Activated CD4-positive, alpha-beta T cell treated with anti-CD3 and anti-CD28 coated beads, Interleukin-2, amount 10 ng/mL, durations not matched to agents 24 days and 14 days (primary cell): ENCODE results near the gene PRR19. TPM values are rescaled to one million over a fixed set of nuclear protein-coding genes. Genes with fewer than 3 reads are reported as not detected.

Experiments used
- DNase-seq: peaks from one replicate; pipeline ENCODE4 v3.0.0; 2022
- H3K27ac Mint-ChIP-seq: one replicate; pipeline ENCODE4 v1.8.0; 2022; ENCODE audit warnings: mild to moderate bottlenecking, mixed read lengths
- H3K27me3 Mint-ChIP-seq: one replicate; pipeline ENCODE4 v1.8.0; 2022; ENCODE audit warnings: mixed read lengths
- H3K36me3 Mint-ChIP-seq: one replicate; pipeline ENCODE4 v1.8.0; 2022; ENCODE audit warnings: low read depth, mild to moderate bottlenecking, mixed read lengths
- H3K4me1 Mint-ChIP-seq: one replicate; pipeline ENCODE4 v1.8.0; 2021; ENCODE audit warnings: mixed read lengths
- H3K4me3 Mint-ChIP-seq: one replicate; pipeline ENCODE4 v1.8.0; 2022; ENCODE audit warnings: mild to moderate bottlenecking, moderate library complexity, mixed read lengths
- H3K9me3 Mint-ChIP-seq: one replicate; pipeline ENCODE4 v1.8.0; 2021; ENCODE audit warnings: mixed read lengths
- intact Hi-C: fragments of 100-400 bp; cut with micrococcal nuclease; formaldehyde crosslinking; loops from one replicate; pipeline ENCODE4 v1.15.1; 2023
- total RNA-seq: library from RNA; stranded (reverse); gene quantifications from 2 replicates; pipeline ENCODE4 v1.2.3, GENCODE V29; 2022

Gene PRR19
- total RNA-seq, 1 donor from 2014 or later: 1.6 TPM

- H3K4me1 Mint-ChIP-seq: peaks cover 8% of the 10 kb centered on the region
- no peak overlapping the region for H3K27ac Mint-ChIP-seq
- H3K4me3 Mint-ChIP-seq: no peak overlapping the region
- peak; percentile 82 for DNase-seq
- intact Hi-C loops: no loop called here
- H3K27me3 Mint-ChIP-seq: no peaks in the 10 kb centered on the region
- H3K36me3 Mint-ChIP-seq: peaks cover 31% of the 10 kb centered on the region
- H3K9me3 Mint-ChIP-seq: no peaks in the 10 kb centered on the region
Measured at GRCh38 chr19:42290523-42291434, 11.2 kb upstream of the PRR19 start.

GRCh38 chr19:42291435-42291810, 10.5 kb upstream of the PRR19 start:
- Mint-ChIP-seq H3K27ac (no peak overlapping the region), H3K36me3 (peaks cover 28% of the 10 kb centered on the region), H3K4me3 (no peak overlapping the region), H3K4me1 (peaks cover 4% of the 10 kb centered on the region), H3K27me3 (no peaks in the 10 kb centered on the region), H3K9me3 (no peaks in the 10 kb centered on the region)
- no peak for DNase-seq
- intact Hi-C loops: no loop called here

- peak overlapping the region; percentile 32 for H3K27ac Mint-ChIP-seq
- no peak for DNase-seq
Measured at GRCh38 chr19:42292042-42292960, 9.6 kb upstream of the PRR19 start.

GRCh38 chr19:42292963-42293362, 9.0 kb upstream of the PRR19 start:
- Mint-ChIP-seq H3K27me3 (no peaks in the 10 kb centered on the region), H3K9me3 (no peaks in the 10 kb centered on the region), H3K4me1 (peaks cover 4% of the 10 kb centered on the region), H3K36me3 (peaks cover 25% of the 10 kb centered on the region), H3K27ac (no peak overlapping the region), H3K4me3 (no peak overlapping the region)
- DNase-seq: no peak
- intact Hi-C loops: no loop called here

More at GRCh38 chr19:42292042-42292960, 9.6 kb upstream of the PRR19 start:
- intact Hi-C loops: no loop called here
- Mint-ChIP-seq H3K4me3 (no peak overlapping the region), H3K36me3 (peaks cover 28% of the 10 kb centered on the region), H3K27me3 (no peaks in the 10 kb centered on the region), H3K4me1 (peaks cover 4% of the 10 kb centered on the region), H3K9me3 (no peaks in the 10 kb centered on the region)

GRCh38 chr19:42293540-42293939, 8.4 kb upstream of the PRR19 start:
- peaks cover 21% of the 10 kb centered on the region for H3K36me3 Mint-ChIP-seq
- H3K9me3 Mint-ChIP-seq: no peaks in the 10 kb centered on the region

GRCh38 chr19:42293948-42294347, 8.0 kb upstream of the PRR19 start:
- Mint-ChIP-seq H3K36me3 (peaks cover 21% of the 10 kb centered on the region), H3K27ac (no peak overlapping the region), H3K27me3 (no peaks in the 10 kb centered on the region), H3K9me3 (no peaks in the 10 kb centered on the region), H3K4me1 (peaks cover 4% of the 10 kb centered on the region), H3K4me3 (no peak overlapping the region)
- no peak for DNase-seq
- intact Hi-C loops: no loop called here

More at GRCh38 chr19:42293540-42293939, 8.4 kb upstream of the PRR19 start:
- no peak overlapping the region for H3K4me3 Mint-ChIP-seq
- H3K4me1 Mint-ChIP-seq: peaks cover 4% of the 10 kb centered on the region
- intact Hi-C loops: no loop called here
- no peak for DNase-seq
- no peak overlapping the region for H3K27ac Mint-ChIP-seq
- H3K27me3 Mint-ChIP-seq: no peaks in the 10 kb centered on the region

- H3K36me3 Mint-ChIP-seq: peaks cover 21% of the 10 kb centered on the region
- H3K27me3 Mint-ChIP-seq: no peaks in the 10 kb centered on the region
- DNase-seq: no peak
- no peaks in the 10 kb centered on the region for H3K9me3 Mint-ChIP-seq
- intact Hi-C loops: no loop called here
- H3K4me3 Mint-ChIP-seq: no peak overlapping the region
- no peak overlapping the region for H3K27ac Mint-ChIP-seq
- peaks cover 4% of the 10 kb centered on the region for H3K4me1 Mint-ChIP-seq
Measured at GRCh38 chr19:42294471-42295137, 7.3 kb upstream of the PRR19 start.

GRCh38 chr19:42295342-42295741, 6.6 kb upstream of the PRR19 start:
- peaks cover 23% of the 10 kb centered on the region for H3K36me3 Mint-ChIP-seq
- H3K4me3 Mint-ChIP-seq: no peak overlapping the region
- H3K27ac Mint-ChIP-seq: no peak overlapping the region
- no peaks in the 10 kb centered on the region for H3K9me3 Mint-ChIP-seq
- DNase-seq: no peak
- H3K4me1 Mint-ChIP-seq: peaks cover 4% of the 10 kb centered on the region
- intact Hi-C loops: no loop called here
- no peaks in the 10 kb centered on the region for H3K27me3 Mint-ChIP-seq

- H3K9me3 Mint-ChIP-seq: no peaks in the 10 kb centered on the region
- intact Hi-C loops: no loop called here
- H3K27me3 Mint-ChIP-seq: no peaks in the 10 kb centered on the region
- H3K27ac Mint-ChIP-seq: no peak overlapping the region
- no peak overlapping the region for H3K4me3 Mint-ChIP-seq
- DNase-seq: peak; percentile 97
- peaks cover 4% of the 10 kb centered on the region for H3K4me1 Mint-ChIP-seq
- H3K36me3 Mint-ChIP-seq: peaks cover 23% of the 10 kb centered on the region
Measured at GRCh38 chr19:42295831-42296525, 6.0 kb upstream of the PRR19 start.

- Mint-ChIP-seq H3K4me1 (peaks cover 10% of the 10 kb centered on the region), H3K36me3 (peaks cover 14% of the 10 kb centered on the region), H3K27ac (no peak overlapping the region), H3K4me3 (no peak overlapping the region), H3K27me3 (no peaks in the 10 kb centered on the region), H3K9me3 (no peaks in the 10 kb centered on the region)
- intact Hi-C loops: no loop called here
- DNase-seq: peak; percentile 56
Measured at GRCh38 chr19:42297039-42297438, 4.9 kb upstream of the PRR19 start.

GRCh38 chr19:42303101-42303464, 1.2 kb downstream of the PRR19 start:
- peaks cover 21% of the 10 kb centered on the region for H3K4me1 Mint-ChIP-seq
- intact Hi-C loops: loop anchor here (5.0 kb wide), 1 partner anchor 171 kb away; the partner anchor contains the start of gene POU2F2
- no peak for DNase-seq
- H3K27ac Mint-ChIP-seq: peak overlapping the region; percentile 90
- peaks cover 5% of the 10 kb centered on the region for H3K36me3 Mint-ChIP-seq
- H3K9me3 Mint-ChIP-seq: no peaks in the 10 kb centered on the region
- peak overlapping the region; percentile 92 for H3K4me3 Mint-ChIP-seq
- H3K27me3 Mint-ChIP-seq: no peaks in the 10 kb centered on the region

GRCh38 chr19:42303876-42304275, 1.9 kb downstream of the PRR19 start:
- intact Hi-C loops: loop anchor here (5.0 kb wide), 1 partner anchor 172 kb away; the partner anchor contains the start of gene POU2F2
- Mint-ChIP-seq H3K9me3 (no peaks in the 10 kb centered on the region), H3K4me3 (peak overlapping the region; percentile 92), H3K27me3 (no peaks in the 10 kb centered on the region), H3K36me3 (peaks cover 5% of the 10 kb centered on the region), H3K27ac (no peak overlapping the region), H3K4me1 (peaks cover 21% of the 10 kb centered on the region)
- no peak for DNase-seq

- intact Hi-C loops: no loop called here
- H3K9me3 Mint-ChIP-seq: no peaks in the 10 kb centered on the region
- peaks cover 7% of the 10 kb centered on the region for H3K27me3 Mint-ChIP-seq
- no peak overlapping the region for H3K27ac Mint-ChIP-seq
- DNase-seq: no peak
- H3K4me3 Mint-ChIP-seq: no peak overlapping the region
- H3K4me1 Mint-ChIP-seq: peaks cover 17% of the 10 kb centered on the region
- no peaks in the 10 kb centered on the region for H3K36me3 Mint-ChIP-seq
Measured at GRCh38 chr19:42306646-42307045, 4.7 kb downstream of the PRR19 start.
